Panc1 (cell line): ENCODE results near the gene CEP170. TPM values are rescaled to one million over a fixed set of nuclear protein-coding genes. Genes with fewer than 3 reads are reported as not detected.
A peak's percentile ranks its signal among the peaks of the same experiment; 100 is the strongest.

Experiments
- ATAC-seq: fragments of 200-7000 bp; cut with Tn5 transposase; 2 replicates; pipeline ENCODE4 v1.9.1; 2020; ENCODE audit warnings: mild to moderate bottlenecking, moderate library complexity
- BruUV-seq: library from RNA; stranded (reverse); fragments of 400-500 nt; replicated peaks from 2 replicates; lab custom pipeline; 2021; lab: Mats Ljungman, UMichigan
- CTCF ChIA-PET: fragments of 300-600 bp; sonication (Branson Sonifier 250); formaldehyde crosslinking; loops from one replicate; lab custom pipeline; 2022; ENCODE audit warnings: antibody characterized with exemption; lab: Charles Lee
- POLR2A ChIA-PET: fragments of 300-600 bp; sonication (Branson Sonifier 250); formaldehyde crosslinking; loops from one replicate; lab custom pipeline; 2022; ENCODE audit warnings: antibody characterized with exemption; lab: Charles Lee
- DNase-seq: peaks from one replicate; pipeline ENCODE4 v3.0.0-alpha.2; 2010; ENCODE audit warnings: low read depth, low spot score
- H3K27ac ChIP-seq: 2 replicates; pipeline ENCODE4 v1.5.1; 2011; ENCODE audit warnings: mild to moderate bottlenecking, low read length, inconsistent platforms
- H3K27me3 ChIP-seq: fragments of 200-500 bp; sonication (Bioruptor generic); 2 replicates; pipeline ENCODE4 v1.6.0; 2014; ENCODE audit warnings: low read length, inconsistent platforms; ENCODE audit not compliant: control insufficient read depth, insufficient read depth
- H3K36me3 ChIP-seq: fragments of 200-500 bp; sonication (Bioruptor generic); 2 replicates; pipeline ENCODE4 v1.5.1; 2014; ENCODE audit warnings: inconsistent platforms, mild to moderate bottlenecking, low read length, moderate library complexity; ENCODE audit not compliant: control insufficient read depth, insufficient read depth
- H3K4me1 ChIP-seq: 2 replicates; pipeline ENCODE4 v1.5.1; 2011; ENCODE audit warnings: inconsistent platforms, mild to moderate bottlenecking, low read length, moderate library complexity; ENCODE audit not compliant: control insufficient read depth, insufficient read depth
- H3K4me3 ChIP-seq, 2 experiments: 2 replicates each; pipeline ENCODE4 v1.5.1; 2011 to 2012; ENCODE audit warnings: low read depth in 2 of 2, low read length in 2 of 2, mild to moderate bottlenecking in 2 of 2, inconsistent platforms in 1 of 2, moderate library complexity in 1 of 2
- H3K9me3 ChIP-seq: fragments of 200-500 bp; sonication (Bioruptor generic); 2 replicates; pipeline ENCODE4 v1.5.1; 2014; ENCODE audit warnings: low read depth, mild to moderate bottlenecking, inconsistent platforms, low read length, moderate library complexity; ENCODE audit not compliant: control insufficient read depth, insufficient read depth
- CTCF ChIP-seq: fragments of 450-650 bp; IDR thresholded peaks from 2 replicates; pipeline ENCODE4 v1.5.1; 2017; ENCODE audit warnings: mild to moderate bottlenecking
- POLR2AphosphoS5 ChIP-seq: IDR thresholded peaks from 2 replicates; pipeline ENCODE4 v1.6.1; 2012; ENCODE audit warnings: mild to moderate bottlenecking, low read depth, low read length, moderate library complexity
- REST ChIP-seq, 2 experiments: IDR thresholded peaks; 2 replicates each; pipeline ENCODE4 v1.6.1; 2011 to 2012; ENCODE audit warnings: low read depth in 2 of 2, control low read depth in 1 of 2, low read length in 1 of 2, mild to moderate bottlenecking in 1 of 2, moderate library complexity in 1 of 2; ENCODE audit not compliant: insufficient read depth in 1 of 2
- SIN3A ChIP-seq: IDR thresholded peaks from 2 replicates; pipeline ENCODE4 v1.6.1; 2012; ENCODE audit warnings: low read depth, mild to moderate bottlenecking, low read length, moderate library complexity, borderline replicate concordance; ENCODE audit not compliant: insufficient read depth
- TCF7L2 ChIP-seq: IDR thresholded peaks from 2 replicates; pipeline ENCODE4 v1.6.1; 2011; ENCODE audit warnings: mild to moderate bottlenecking, low read depth, low read length, inconsistent platforms
- in situ Hi-C: cut with HindIII; loops from 2 replicates; pipeline ENCODE4 v1.10.0; 2016; ENCODE audit warnings: low sequenced_read_pairs, low pct_unique_long_range_greater_than_20kb
- intact Hi-C: fragments of 100-400 bp; cut with micrococcal nuclease; formaldehyde crosslinking; loops from one replicate; pipeline ENCODE4 v1.10.0; 2022; ENCODE audit not compliant: unreplicated experiment
- total RNA-seq: library from RNA; stranded (reverse); gene quantifications from one replicate; pipeline ENCODE4 v1.2.1, GENCODE V29; 2021; ENCODE audit not compliant: unreplicated experiment

Gene CEP170
- total RNA-seq, 1 experiment from 2014 or later, result 89.3 TPM

GRCh38 chr1:243267471-243267880 lies 12.4 kb upstream of the CEP170 start:
- H3K27me3 ChIP-seq, result no peaks in the 10 kb centered on the region
- intact Hi-C loops, result no loop called here
- peak overlapping the region; percentile 23 to 35 for H3K4me3 ChIP-seq
- POLR2A ChIA-PET, result no interaction called here
- ATAC-seq, result peak; percentile 19; the same call in 1 of the 2 replicates
- H3K4me1 ChIP-seq, result peaks cover 33% of the 10 kb centered on the region
- no peak for TF ChIP-seq POLR2AphosphoS5
- no peak for TF ChIP-seq CTCF
- no peaks in the 10 kb centered on the region for H3K9me3 ChIP-seq
- CTCF ChIA-PET, result no interaction called here
- no TSS peak for BruUV-seq
- H3K36me3 ChIP-seq, result no peaks in the 10 kb centered on the region
- in situ Hi-C loops, result no loop called here
- peak overlapping the region; percentile 89 for H3K27ac ChIP-seq
- no peak for DNase-seq

GRCh38 chr1:243266231-243266630 lies 11.2 kb upstream of the CEP170 start:
- POLR2A ChIA-PET, result no interaction called here
- in situ Hi-C loops, result no loop called here

GRCh38 chr1:243264717-243265116 lies 9.6 kb upstream of the CEP170 start:
- CTCF ChIA-PET, result no interaction called here
- intact Hi-C loops (no loop called here), in situ Hi-C loops (no loop called here)
- no peak for ATAC-seq
- Histone ChIP-seq H3K4me1 (peaks cover 29% of the 10 kb centered on the region), H3K27me3 (no peaks in the 10 kb centered on the region), H3K9me3 (no peaks in the 10 kb centered on the region), H3K4me3 (no peak overlapping the region), H3K36me3 (no peaks in the 10 kb centered on the region), H3K27ac (peak overlapping the region; percentile 34; the same call in 1 of the 2 replicates)
- POLR2A ChIA-PET, result no interaction called here
- DNase-seq, result no peak
- no TSS peak for BruUV-seq
- no peak for TF ChIP-seq TCF7L2
- no peak for TF ChIP-seq REST (IDR thresholded peaks at IDR 0.05; ENCODE audit: insufficient read depth in 1 of 2, low read depth in 2 of 2, low read length in 1 of 2)
- no peak for TF ChIP-seq SIN3A
- TF ChIP-seq CTCF, result no peak
- TF ChIP-seq POLR2AphosphoS5, result no peak

More at GRCh38 chr1:243266231-243266630, 11.2 kb upstream of the CEP170 start:
- intact Hi-C loops, result no loop called here
- Histone ChIP-seq H3K36me3 (no peaks in the 10 kb centered on the region), H3K4me3 (no peak overlapping the region), H3K27ac (peak overlapping the region; percentile 3; the same call in 1 of the 2 replicates), H3K9me3 (no peaks in the 10 kb centered on the region), H3K27me3 (no peaks in the 10 kb centered on the region), H3K4me1 (peaks cover 33% of the 10 kb centered on the region)
- no peak for TF ChIP-seq REST (IDR thresholded peaks at IDR 0.05; ENCODE audit: insufficient read depth in 1 of 2, low read depth in 2 of 2, low read length in 1 of 2)
- no TSS peak for BruUV-seq
- CTCF ChIA-PET, result interaction anchor here (0.7 kb wide), 1 partner anchor 28 kb away, joined by 6 read pairs; no protein-coding TSS in a partner anchor
- no peak for ATAC-seq
- DNase-seq, result no peak
